Activated B cell treated with CpG ODN at 0.5 μM for 24 hours (primary cell): ENCODE results near the gene MME. TPM values are rescaled to one million over a fixed set of nuclear protein-coding genes. Genes with fewer than 3 reads are reported as not detected.

Source experiments
- ATAC-seq: fragments of 200-7000 bp; cut with Tn5 transposase; one replicate; pipeline ENCODE4 v1.10.0; 2021; ENCODE audit warnings: low read depth, mild to moderate bottlenecking, moderate library complexity
- CTCF ChIA-PET: fragments of 350-600 bp; sonication (Branson Sonifier 250); formaldehyde crosslinking; loops from one replicate; lab custom pipeline; 2021; ENCODE audit warnings: antibody characterized with exemption; lab: Charles Lee
- POLR2A ChIA-PET: fragments of 350-600 bp; sonication (Branson Sonifier 250); formaldehyde crosslinking; loops from one replicate; lab custom pipeline; 2021; ENCODE audit warnings: antibody characterized with exemption; lab: Charles Lee
- DNase-seq: peaks from one replicate; pipeline ENCODE4 v3.0.0; 2022
- H3K27ac Mint-ChIP-seq: one replicate; pipeline ENCODE4 v1.8.0; 2020; ENCODE audit warnings: mixed read lengths
- H3K27me3 Mint-ChIP-seq: one replicate; pipeline ENCODE4 v1.8.0; 2021; ENCODE audit warnings: mixed read lengths
- H3K36me3 Mint-ChIP-seq: one replicate; pipeline ENCODE4 v1.8.0; 2021; ENCODE audit warnings: low read depth, mixed read lengths
- H3K4me1 Mint-ChIP-seq: one replicate; pipeline ENCODE4 v1.8.0; 2021; ENCODE audit warnings: mixed read lengths
- H3K4me3 Mint-ChIP-seq: one replicate; pipeline ENCODE4 v1.8.0; 2020; ENCODE audit warnings: mild to moderate bottlenecking, mixed read lengths
- H3K9me3 Mint-ChIP-seq: one replicate; pipeline ENCODE4 v1.8.0; 2020; ENCODE audit warnings: mixed read lengths
- intact Hi-C: fragments of 100-400 bp; cut with micrococcal nuclease; formaldehyde crosslinking; loops from one replicate; pipeline ENCODE4 v1.15.1; 2024
- total RNA-seq: library from RNA; stranded (reverse); gene quantifications from 2 replicates; pipeline ENCODE4 v1.2.3, GENCODE V29; 2022
- TF ChIP-seq, protein P1 (sequence below): fragments of 200-600 bp; IDR thresholded peaks from one replicate; pipeline ENCODE4 v1.8.0; 2022; ENCODE audit warnings: antibody characterized with exemption, mild to moderate bottlenecking

The MME gene
- total RNA-seq, 1 donor from 2014 or later, result 3.4 TPM

DNA sequence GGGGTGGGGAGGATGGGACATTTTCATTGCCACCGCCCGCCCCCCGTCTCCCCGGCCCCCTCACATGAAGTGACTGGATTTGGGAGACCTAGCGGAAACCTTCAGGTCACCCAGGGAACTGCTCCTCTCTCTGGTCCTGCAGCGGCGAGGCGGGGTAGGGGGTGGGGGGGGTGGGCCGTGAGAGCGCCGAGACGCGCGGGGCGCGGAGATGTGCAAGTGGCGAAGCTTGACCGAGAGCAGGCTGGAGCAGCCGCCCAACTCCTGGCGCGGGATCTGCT lies 712 bp upstream of the MME start:
- Mint-ChIP-seq H3K4me3 (peak overlapping the region; percentile 80), H3K9me3 (peaks cover 6% of the 10 kb centered on the region), H3K27me3 (peaks cover 26% of the 10 kb centered on the region), H3K4me1 (peaks cover 18% of the 10 kb centered on the region), H3K36me3 (no peaks in the 10 kb centered on the region), H3K27ac (no peak overlapping the region)
- DNase-seq (no peak), ATAC-seq (peak; percentile 62)
- POLR2A ChIA-PET, result interaction anchor here (0.6 to 0.8 kb wide), 2 partner anchors 33 to 125 kb away, joined by 3 read pairs; no protein-coding TSS in a partner anchor
- intact Hi-C loops, result loop anchor here (1.0 to 10.0 kb wide), 2 partner anchors 32 to 245 kb away; no protein-coding TSS in a partner anchor
- TF ChIP-seq, protein P1, sequence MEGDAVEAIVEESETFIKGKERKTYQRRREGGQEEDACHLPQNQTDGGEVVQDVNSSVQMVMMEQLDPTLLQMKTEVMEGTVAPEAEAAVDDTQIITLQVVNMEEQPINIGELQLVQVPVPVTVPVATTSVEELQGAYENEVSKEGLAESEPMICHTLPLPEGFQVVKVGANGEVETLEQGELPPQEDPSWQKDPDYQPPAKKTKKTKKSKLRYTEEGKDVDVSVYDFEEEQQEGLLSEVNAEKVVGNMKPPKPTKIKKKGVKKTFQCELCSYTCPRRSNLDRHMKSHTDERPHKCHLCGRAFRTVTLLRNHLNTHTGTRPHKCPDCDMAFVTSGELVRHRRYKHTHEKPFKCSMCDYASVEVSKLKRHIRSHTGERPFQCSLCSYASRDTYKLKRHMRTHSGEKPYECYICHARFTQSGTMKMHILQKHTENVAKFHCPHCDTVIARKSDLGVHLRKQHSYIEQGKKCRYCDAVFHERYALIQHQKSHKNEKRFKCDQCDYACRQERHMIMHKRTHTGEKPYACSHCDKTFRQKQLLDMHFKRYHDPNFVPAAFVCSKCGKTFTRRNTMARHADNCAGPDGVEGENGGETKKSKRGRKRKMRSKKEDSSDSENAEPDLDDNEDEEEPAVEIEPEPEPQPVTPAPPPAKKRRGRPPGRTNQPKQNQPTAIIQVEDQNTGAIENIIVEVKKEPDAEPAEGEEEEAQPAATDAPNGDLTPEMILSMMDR, result no peak
- CTCF ChIA-PET, result no interaction called here

- peak overlapping the region; percentile 80 for H3K4me3 Mint-ChIP-seq
- DNase-seq (no peak), ATAC-seq (no peak)
- POLR2A ChIA-PET, result interaction anchor here (1.1 kb wide), 1 partner anchor 13 kb away, joined by 3 read pairs; no protein-coding TSS in a partner anchor
- peaks cover 18% of the 10 kb centered on the region for H3K4me1 Mint-ChIP-seq
- CTCF ChIA-PET, result no interaction called here
- TF ChIP-seq, protein P1, result no peak
- no peaks in the 10 kb centered on the region for H3K36me3 Mint-ChIP-seq
- no peak overlapping the region for H3K27ac Mint-ChIP-seq
- H3K27me3 Mint-ChIP-seq, result peaks cover 26% of the 10 kb centered on the region
- intact Hi-C loops, result no loop called here
- H3K9me3 Mint-ChIP-seq, result peaks cover 3% of the 10 kb centered on the region
Measured at GRCh38 chr3:155080692-155081091, 573 bp downstream of the MME start.

GRCh38 chr3:155083313-155083905 lies 3.3 kb downstream of the MME start:
- Mint-ChIP-seq H3K4me3 (no peak overlapping the region), H3K27ac (no peak overlapping the region), H3K36me3 (no peaks in the 10 kb centered on the region), H3K9me3 (no peaks in the 10 kb centered on the region), H3K4me1 (peaks cover 18% of the 10 kb centered on the region), H3K27me3 (peaks cover 24% of the 10 kb centered on the region)
- CTCF ChIA-PET, result no interaction called here
- ATAC-seq (no peak), DNase-seq (no peak)
- POLR2A ChIA-PET, result no interaction called here
- TF ChIP-seq, protein P1, result no peak
- intact Hi-C loops, result no loop called here

GRCh38 chr3:155084567-155084966 lies 4.4 kb downstream of the MME start:
- H3K27me3 Mint-ChIP-seq, result peaks cover 16% of the 10 kb centered on the region
- H3K36me3 Mint-ChIP-seq, result no peaks in the 10 kb centered on the region
- H3K27ac Mint-ChIP-seq, result no peak overlapping the region
- DNase-seq (no peak), ATAC-seq (no peak)
- TF ChIP-seq, protein P1, result no peak
- H3K4me1 Mint-ChIP-seq, result peaks cover 11% of the 10 kb centered on the region
- POLR2A ChIA-PET, result no interaction called here
- no peaks in the 10 kb centered on the region for H3K9me3 Mint-ChIP-seq
- intact Hi-C loops, result no loop called here
- H3K4me3 Mint-ChIP-seq, result no peak overlapping the region
- CTCF ChIA-PET, result no interaction called here

- TF ChIP-seq, protein P1, result no peak
- Mint-ChIP-seq H3K4me3 (no peak overlapping the region), H3K27me3 (peaks cover 6% of the 10 kb centered on the region), H3K9me3 (no peaks in the 10 kb centered on the region), H3K4me1 (peaks cover 2% of the 10 kb centered on the region), H3K27ac (no peak overlapping the region), H3K36me3 (no peaks in the 10 kb centered on the region)
- intact Hi-C loops, result no loop called here
- CTCF ChIA-PET, result no interaction called here
- POLR2A ChIA-PET, result no interaction called here
- DNase-seq (no peak), ATAC-seq (no peak)
Measured at GRCh38 chr3:155086051-155086450, 5.9 kb downstream of the MME start.
